Bronchial epithelial cell (primary cell): ENCODE results near the gene EXD1. TPM values are rescaled to one million over a fixed set of nuclear protein-coding genes. Genes with fewer than 3 reads are reported as not detected.
"Not testable (repeated sequence)": the region's sequence is repeated elsewhere in the genome, so short reads cannot be mapped to it uniquely, and the experiment has no call there.

Source experiments
- DNase-seq: peaks from one replicate; pipeline ENCODE4 v3.0.0-alpha.2; 2010; ENCODE audit warnings: low read depth
- FAIRE-seq: peaks from 2 replicates; lab custom pipeline; 2011; peaks lifted over from hg19 to GRCh38; lab: Jason Lieb, UNC
- H3K27me3 ChIP-seq: 2 replicates; pipeline ENCODE4 v1.5.1; 2011; ENCODE audit warnings: low read length; ENCODE audit not compliant: control insufficient read depth, insufficient read depth
- H3K36me3 ChIP-seq: 2 replicates; pipeline ENCODE4 v1.5.1; 2011; ENCODE audit warnings: low read length; ENCODE audit not compliant: control insufficient read depth, insufficient read depth
- H3K4me3 ChIP-seq: 2 replicates; pipeline ENCODE4 v1.5.1; 2011; ENCODE audit warnings: mild to moderate bottlenecking, low read depth, low read length, control low read depth
- CTCF ChIP-seq: IDR thresholded peaks from 2 replicates; pipeline ENCODE4 v1.5.1; 2011; ENCODE audit warnings: mild to moderate bottlenecking, moderate library complexity, low read length, control low read depth, inconsistent platforms; ENCODE audit not compliant: insufficient read depth, severe bottlenecking
- total RNA-seq: library from RNA; depleted of rRNA; stranded (reverse); fragments of >200 nt; gene quantifications from 2 replicates; pipeline ENCODE4 v1.2.1, GENCODE V29; 2014

Gene EXD1
- total RNA-seq, 1 donor from 2014 or later: under 0.01 TPM

GRCh38 chr15:41263891-41264351 lies 33.4 kb upstream of the EXD1 start:
- H3K4me3 ChIP-seq: no peak overlapping the region
- no peak for FAIRE-seq
- H3K27me3 ChIP-seq: no peaks in the 10 kb centered on the region
- H3K36me3 ChIP-seq: peaks cover 10% of the 10 kb centered on the region
- TF ChIP-seq CTCF: no peak
- DNase-seq: no peak

GRCh38 chr15:41262571-41262970 lies 32.0 kb upstream of the EXD1 start:
- no peaks in the 10 kb centered on the region for H3K27me3 ChIP-seq
- no peak for TF ChIP-seq CTCF
- no peak overlapping the region for H3K4me3 ChIP-seq
- H3K36me3 ChIP-seq: peaks cover 10% of the 10 kb centered on the region
- FAIRE-seq (no peak), DNase-seq (no peak)

GRCh38 chr15:41260924-41261323 lies 30.4 kb upstream of the EXD1 start:
- FAIRE-seq: not testable (repeated sequence)

GRCh38 chr15:41259546-41260189 lies 29.1 kb upstream of the EXD1 start:
- no peak for TF ChIP-seq CTCF
- H3K27me3 ChIP-seq: no peaks in the 10 kb centered on the region
- no peak overlapping the region for H3K4me3 ChIP-seq
- peaks cover 7% of the 10 kb centered on the region for H3K36me3 ChIP-seq
- DNase-seq (no peak), FAIRE-seq (no peak)

More at GRCh38 chr15:41260924-41261323, 30.4 kb upstream of the EXD1 start:
- H3K27me3 ChIP-seq, H3K4me3 ChIP-seq, DNase-seq: not testable (repeated sequence)
- H3K36me3 ChIP-seq: peaks cover 10% of the 10 kb centered on the region

- FAIRE-seq (peak; percentile 28), DNase-seq (peak; percentile 85)
- Histone ChIP-seq H3K36me3 (peaks cover 9% of the 10 kb centered on the region), H3K4me3 (no peak overlapping the region), H3K27me3 (no peaks in the 10 kb centered on the region)
- no peak for TF ChIP-seq CTCF
These were observed 28.4 kb upstream of the EXD1 start for GRCh38 chr15:41258750-41259471.

- H3K27me3 ChIP-seq: no peaks in the 10 kb centered on the region
- FAIRE-seq (no peak), DNase-seq (peak; percentile 48)
- peaks cover 6% of the 10 kb centered on the region for H3K36me3 ChIP-seq
- H3K4me3 ChIP-seq: no peak overlapping the region
- no peak for TF ChIP-seq CTCF
These were observed 26.1 kb upstream of the EXD1 start for GRCh38 chr15:41256577-41257038.
